Kidney (tissue), 14 donors: Measurements from ENCODE around the gene NEK8. TPM values are rescaled to one million over a fixed set of nuclear protein-coding genes. Genes with fewer than 3 reads are reported as not detected.

Experiments used
- DNase-seq, 5 donors: peaks; one replicate each; pipeline ENCODE4 v3.0.0-alpha.2; 2013 to 2020
- FAIRE-seq: peaks from 2 replicates; lab custom pipeline; 2012; peaks lifted over from hg19 to GRCh38; lab: Jason Lieb, UNC
- H3K27ac ChIP-seq, 2 donors: one replicate each; pipeline ENCODE4 v1.7.0; 2013; ENCODE audit warnings: low read depth in 2 of 2, low read length in 2 of 2, inconsistent platforms in 1 of 2
- H3K27me3 ChIP-seq: one replicate; pipeline ENCODE4 v1.7.1; 2013; ENCODE audit warnings: low read length, inconsistent platforms; ENCODE audit not compliant: control insufficient read depth, insufficient read depth
- H3K36me3 ChIP-seq, 3 donors: one replicate each; pipeline versions ENCODE4 v1.7.0 to v1.7.1; 2013; ENCODE audit warnings: low read length in 3 of 3, control low read depth in 1 of 3, inconsistent platforms in 1 of 3; ENCODE audit not compliant: insufficient read depth in 3 of 3, control insufficient read depth in 2 of 3
- H3K4me1 ChIP-seq, 3 donors: one replicate each; pipeline versions ENCODE4 v1.7.0 to v1.7.1; 2013; ENCODE audit warnings: low read length in 3 of 3, inconsistent platforms in 1 of 3, low read depth in 1 of 3; ENCODE audit not compliant: control insufficient read depth in 2 of 3, insufficient read depth in 2 of 3
- H3K4me3 ChIP-seq, 3 donors: one replicate each; pipeline versions ENCODE4 v1.7.0 to v1.8.1; 2013; ENCODE audit warnings: low read length in 3 of 3, control low read depth in 1 of 3, inconsistent platforms in 1 of 3
- H3K9ac ChIP-seq, 3 donors: one replicate each; pipeline versions ENCODE4 v1.7.0 to v1.7.1; 2013; ENCODE audit warnings: low read length in 3 of 3, control low read depth in 1 of 3, inconsistent platforms in 1 of 3
- H3K9me3 ChIP-seq, 3 donors: one replicate each; pipeline versions ENCODE4 v1.7.0 to v1.7.1; 2013; ENCODE audit warnings: low read length in 3 of 3, control low read depth in 1 of 3, inconsistent platforms in 1 of 3; ENCODE audit not compliant: control insufficient read depth in 2 of 3, insufficient read depth in 1 of 3
- CTCF ChIP-seq: IDR thresholded peaks from 3 replicates; pipeline ENCODE4 v1.5.1; 2012; ENCODE audit warnings: mild to moderate bottlenecking, moderate library complexity, borderline replicate concordance; ENCODE audit not compliant: insufficient read depth; ENCODE audit errors: extremely low read depth
- intact Hi-C: fragments of 100-400 bp; cut with DNase I; formaldehyde crosslinking; loops from one replicate; pipeline ENCODE4 v1.11.1; 2022
- polyA plus RNA-seq: library from polyadenylated mRNA; stranded (reverse); fragments of 350-450 nt; fragmentation: Illumina TruSeq; extraction: RNeasy Lipid Tissue Mini Kit (QIAGEN cat#74804); gene quantifications from one replicate; pipeline ENCODE4 v1.2.3, GENCODE V29; 2014; ENCODE audit warnings: low read depth, low replicate concordance; ENCODE audit not compliant: insufficient read depth
- total RNA-seq: library from RNA; stranded (reverse); fragmentation: NEBNext Ultra II Directional; extraction: Animal tissue kit (Norgen Biotek cat#: 25700); gene quantifications from one replicate; pipeline ENCODE4 v1.2.1, GENCODE V29; 2021
- donor health status: control.
- donor health status: control.
- donor health status: control.
- donor health status: control.
- donor health status: control.
- donor health status: DM: yes; HTN: yes; CAD: no.
- donor health status: Normal renal cell carcinoma (clear cell type).

NEK8 gene
- total and polyA plus RNA-seq, 2 donors from 2014 or later: 4.7 to 20.6 TPM

- Histone ChIP-seq H3K27ac (no peak overlapping the region), H3K27me3 (no peaks in the 10 kb centered on the region), H3K9me3 (no peaks in the 10 kb centered on the region), H3K36me3 (peaks cover 17 to 86% (median 65%) of the 10 kb centered on the region in 3 donors), H3K4me1 (peaks cover 0 to 3% (median 0%) of the 10 kb centered on the region in 3 donors), H3K4me3 (no peak overlapping the region), H3K9ac (no peak overlapping the region)
- DNase-seq: peak in 1 of 5 donors; percentile 21
- no peak for TF ChIP-seq CTCF
- intact Hi-C loops: no loop called here
- FAIRE-seq: no peak
Observed at GRCh38 chr17:28685366-28685765, 43.2 kb upstream of the NEK8 start.

DNA sequence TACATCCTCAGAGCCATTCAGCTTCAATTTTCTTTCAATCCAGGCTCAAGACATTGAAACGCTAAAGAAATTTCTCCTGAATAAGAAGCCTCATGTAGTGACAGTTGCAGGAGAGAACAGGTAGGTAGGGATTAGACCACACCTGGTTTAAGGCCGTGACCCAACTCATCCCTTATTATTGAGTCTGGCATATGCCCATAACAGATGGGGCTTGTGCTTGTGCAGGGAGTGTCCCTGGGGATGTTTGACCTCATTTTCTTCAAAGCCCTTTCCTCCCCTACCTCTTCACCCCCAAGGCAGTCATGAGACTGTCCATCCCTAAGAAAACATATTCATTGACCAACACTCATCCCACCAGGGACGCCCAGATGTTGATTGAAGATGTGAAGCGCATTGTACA is 42.3 kb upstream of the NEK8 start:
- no peak for FAIRE-seq

GRCh38 chr17:28688481-28688880 is 40.1 kb upstream of the NEK8 start:
- intact Hi-C loops: no loop called here
- no peak overlapping the region for H3K9ac ChIP-seq
- no peak for FAIRE-seq
- H3K4me3 ChIP-seq: no peak overlapping the region
- no peaks in the 10 kb centered on the region for H3K27me3 ChIP-seq
- H3K36me3 ChIP-seq: peaks cover 21 to 69% (median 55%) of the 10 kb centered on the region in 3 donors
- no peak overlapping the region for H3K27ac ChIP-seq
- TF ChIP-seq CTCF: no peak
- no peaks in the 10 kb centered on the region for H3K4me1 ChIP-seq
- no peak for DNase-seq
- no peaks in the 10 kb centered on the region for H3K9me3 ChIP-seq

More for the DNA sequence above, 42.3 kb upstream of the NEK8 start:
- no peak for TF ChIP-seq CTCF
- Histone ChIP-seq H3K4me1 (peaks cover 0 to 3% (median 0%) of the 10 kb centered on the region in 3 donors), H3K36me3 (peaks cover 21 to 86% (median 66%) of the 10 kb centered on the region in 3 donors), H3K27me3 (no peaks in the 10 kb centered on the region), H3K4me3 (no peak overlapping the region), H3K9ac (no peak overlapping the region), H3K9me3 (no peaks in the 10 kb centered on the region), H3K27ac (no peak overlapping the region)
- DNase-seq: peak in 1 of 5 donors; percentile 6
- intact Hi-C loops: no loop called here

DNA sequence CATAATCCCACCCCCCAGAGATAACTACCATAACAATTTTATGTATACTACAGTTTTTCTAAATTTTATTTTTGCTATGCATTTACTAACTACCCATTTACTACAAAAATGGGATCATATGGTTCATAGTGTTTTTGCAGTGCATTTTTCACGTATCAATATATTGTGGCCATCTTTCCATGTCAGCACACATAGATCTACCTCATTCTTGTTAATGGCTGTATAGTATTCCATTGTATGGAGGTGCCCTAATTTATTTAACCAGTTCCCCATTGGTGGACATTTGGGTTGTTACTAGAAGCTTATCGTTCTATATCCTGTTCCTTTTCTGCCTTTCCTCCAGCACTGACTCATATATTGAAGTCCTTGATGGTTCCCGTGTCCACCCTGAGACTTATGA is 39.6 kb upstream of the NEK8 start:
- Histone ChIP-seq H3K27ac (no peak overlapping the region), H3K9ac (no peak overlapping the region), H3K4me1 (no peaks in the 10 kb centered on the region), H3K4me3 (no peak overlapping the region), H3K9me3 (no peaks in the 10 kb centered on the region), H3K27me3 (no peaks in the 10 kb centered on the region), H3K36me3 (peaks cover 21 to 73% (median 60%) of the 10 kb centered on the region in 3 donors)
- intact Hi-C loops: no loop called here
- no peak for DNase-seq
- TF ChIP-seq CTCF: no peak
- FAIRE-seq: no peak
